Dermis blood vessel endothelial cell (primary cell): ENCODE data around the gene AHDC1. TPM values are rescaled to one million over a fixed set of nuclear protein-coding genes. Genes with fewer than 3 reads are reported as not detected.
A peak's percentile ranks its signal among the peaks of the same experiment; 100 is the strongest.
"Not testable (repeated sequence)": the region's sequence is repeated elsewhere in the genome, so short reads cannot be mapped to it uniquely, and the experiment has no call there.

Experiments
- DNase-seq: peaks from one replicate; pipeline ENCODE4 v3.0.0; 2010
- total RNA-seq: library from RNA; depleted of rRNA; stranded (reverse); fragments of >200 nt; gene quantifications from 2 replicates; pipeline ENCODE4 v1.2.3, GENCODE V29; 2014

The AHDC1 gene
- total RNA-seq, 1 donor from 2014 or later, result 7.1 TPM

DNA sequence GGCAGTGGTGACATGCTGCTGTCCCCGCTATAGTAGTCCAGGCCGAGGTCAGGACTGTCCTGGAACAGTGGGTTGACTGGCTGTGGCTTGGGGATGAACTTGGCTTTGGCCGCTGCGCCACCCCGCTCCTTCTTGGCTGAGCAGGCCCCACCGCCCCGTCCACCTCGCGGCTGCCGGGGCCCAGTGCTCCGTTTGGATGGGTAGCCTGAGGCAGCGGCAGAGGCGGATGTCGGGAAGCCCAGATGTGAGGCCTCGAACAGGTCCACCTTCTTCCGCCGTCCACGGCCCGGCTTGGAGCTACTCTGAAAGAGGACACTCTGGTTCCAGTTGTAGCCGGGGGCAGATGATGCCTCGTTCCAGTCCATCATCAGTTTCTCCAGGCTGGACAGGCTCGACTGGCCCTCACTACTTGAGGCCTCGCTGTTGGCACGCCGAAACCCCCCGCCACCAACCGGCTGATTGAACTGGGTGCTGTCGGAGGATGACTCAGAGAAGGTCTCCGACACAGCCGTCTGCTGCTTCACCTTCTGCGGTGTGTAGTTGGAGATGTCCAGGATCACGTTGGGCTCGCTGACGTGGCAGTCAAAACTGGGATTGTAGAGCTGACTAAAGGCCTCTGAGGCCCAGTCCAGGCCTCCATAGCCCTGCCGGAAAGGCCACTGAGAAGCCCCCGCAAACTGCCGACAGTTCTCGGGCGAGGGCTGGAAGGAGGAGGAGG, 55.6 kb downstream of the AHDC1 start:
- DNase-seq, result no peak

DNA sequence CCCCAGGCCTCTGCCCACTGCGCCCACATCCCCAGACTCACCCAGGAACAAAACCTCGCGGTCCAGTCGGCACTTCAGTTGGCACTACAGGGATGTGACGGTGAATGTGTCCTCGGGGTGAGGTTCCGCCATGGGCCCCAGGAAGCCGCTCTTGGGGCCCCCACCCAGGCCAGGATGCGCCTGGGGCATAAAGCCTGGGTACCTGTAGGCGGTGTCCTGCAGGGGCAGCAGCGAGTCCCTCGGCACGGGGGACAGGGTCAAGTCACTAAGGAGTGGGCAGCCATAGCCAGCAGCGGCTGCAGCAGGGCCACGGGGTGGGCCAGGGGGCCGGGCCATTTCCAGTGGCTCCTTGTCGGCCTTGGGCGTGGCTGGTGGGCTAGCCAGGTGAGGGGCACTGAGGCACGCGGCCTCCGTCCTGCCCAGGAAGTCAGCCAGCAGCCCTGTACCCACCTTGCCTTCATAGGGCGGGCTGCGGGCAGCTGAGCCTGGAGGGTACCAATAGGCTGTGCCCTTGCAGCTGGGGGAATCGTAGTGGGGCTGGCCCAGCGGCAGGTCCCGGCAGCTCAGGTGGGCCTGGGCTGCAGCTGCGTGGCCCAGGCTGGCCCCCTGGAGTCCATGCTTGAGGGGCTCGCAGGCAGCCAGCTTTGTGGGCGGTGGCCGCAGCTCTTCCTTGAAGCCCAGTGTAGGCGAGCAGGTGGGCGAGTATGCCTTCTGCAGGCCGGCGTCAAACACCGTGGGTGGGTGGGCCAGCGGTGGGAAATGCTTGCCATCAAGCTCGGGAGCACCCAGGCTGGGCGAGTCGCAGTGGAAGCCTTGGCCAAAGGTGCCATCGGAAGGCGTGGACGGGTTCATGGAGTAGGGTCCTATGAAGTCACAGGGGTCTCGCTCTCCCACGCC, 56.5 kb downstream of the AHDC1 start:
- no peak for DNase-seq

- DNase-seq, result no peak
These were observed 58.1 kb downstream of the AHDC1 start for GRCh38 chr1:27545876-27546275.

DNA sequence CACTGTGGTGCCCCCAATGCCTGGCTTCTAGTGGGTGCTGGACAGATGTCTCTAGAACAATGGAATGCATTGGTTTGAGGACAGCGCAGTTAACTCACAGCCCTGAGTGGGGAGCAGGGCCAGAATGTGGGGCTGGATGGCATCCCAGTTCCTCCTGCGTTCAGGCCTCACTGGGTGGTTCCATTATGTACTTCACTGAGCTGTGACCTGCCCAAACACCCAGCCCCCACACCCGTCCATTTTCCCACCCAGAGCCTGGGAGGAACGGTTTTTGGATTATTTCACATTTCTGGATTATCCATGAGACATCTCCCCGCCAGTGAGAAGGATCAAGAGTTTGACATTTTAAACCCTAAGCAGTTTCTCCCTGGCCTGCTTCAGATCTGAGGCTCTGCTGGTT, 58.7 kb downstream of the AHDC1 start:
- DNase-seq, result no peak

GRCh38 chr1:27544834-27545233, 59.1 kb downstream of the AHDC1 start:
- no peak for DNase-seq

GRCh38 chr1:27543284-27543683, 60.7 kb downstream of the AHDC1 start:
- no peak for DNase-seq

DNA sequence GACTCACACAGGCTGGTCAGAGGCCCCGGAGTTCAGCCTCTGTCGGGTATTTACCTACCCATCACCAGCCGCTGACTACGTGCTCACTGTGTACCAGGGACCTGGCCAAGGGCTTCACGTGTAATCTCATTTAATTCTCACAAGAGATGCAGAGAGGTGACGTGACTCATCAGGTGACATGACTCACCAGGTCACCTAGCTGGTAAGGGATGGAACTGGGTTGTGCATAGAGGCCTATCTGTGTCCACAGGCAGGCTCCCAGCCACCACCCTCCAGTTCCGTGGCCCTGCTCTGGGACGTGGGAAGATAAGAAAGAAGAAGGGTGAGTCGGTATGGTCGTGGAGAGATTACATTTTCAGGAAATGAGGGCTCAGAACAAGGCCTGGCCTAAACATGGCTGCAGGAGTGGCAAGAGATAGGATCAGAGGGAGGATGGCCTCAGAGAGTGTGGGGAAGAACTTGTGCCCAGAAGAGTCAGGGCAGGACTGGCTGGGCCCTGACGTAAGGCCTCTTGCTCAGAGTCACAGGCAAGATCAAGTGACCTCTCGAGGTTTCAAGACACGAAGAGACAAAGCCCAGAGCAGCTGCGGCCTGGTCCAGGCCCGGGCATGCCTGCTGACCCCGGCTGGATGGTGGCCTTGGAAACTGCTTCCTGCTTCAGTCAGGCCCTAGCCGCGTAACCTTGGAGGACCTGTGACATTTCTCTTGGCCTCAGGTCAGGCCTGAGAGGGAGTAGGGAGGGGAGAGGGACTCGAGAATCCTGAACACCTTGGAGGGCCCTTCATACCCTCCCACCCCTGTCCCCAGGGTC, 61.3 kb downstream of the AHDC1 start:
- DNase-seq, result peak; percentile 40

- DNase-seq, result peak; percentile 55
These were observed 63.8 kb downstream of the AHDC1 start for GRCh38 chr1:27539901-27540861.

DNA sequence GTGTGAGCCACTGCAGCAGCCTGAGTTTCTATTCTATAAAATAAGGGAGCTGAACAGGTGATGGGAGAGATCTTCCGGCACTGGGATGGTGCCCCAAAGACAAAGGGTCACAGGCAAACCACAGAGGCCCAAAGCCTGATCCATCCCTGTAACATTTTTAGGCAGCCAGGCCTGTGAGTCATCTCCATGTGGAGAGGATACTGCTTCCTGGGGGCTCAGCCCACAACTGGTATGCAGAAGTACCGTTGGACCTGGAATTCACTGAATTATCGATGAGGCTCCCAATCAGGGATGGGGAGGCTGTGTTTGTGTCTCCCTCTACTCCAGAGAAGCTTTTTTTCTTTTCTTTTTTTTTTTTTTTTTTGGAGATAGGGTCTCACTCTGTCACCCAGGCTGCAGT, 65.2 kb downstream of the AHDC1 start:
- DNase-seq, result no peak

DNA sequence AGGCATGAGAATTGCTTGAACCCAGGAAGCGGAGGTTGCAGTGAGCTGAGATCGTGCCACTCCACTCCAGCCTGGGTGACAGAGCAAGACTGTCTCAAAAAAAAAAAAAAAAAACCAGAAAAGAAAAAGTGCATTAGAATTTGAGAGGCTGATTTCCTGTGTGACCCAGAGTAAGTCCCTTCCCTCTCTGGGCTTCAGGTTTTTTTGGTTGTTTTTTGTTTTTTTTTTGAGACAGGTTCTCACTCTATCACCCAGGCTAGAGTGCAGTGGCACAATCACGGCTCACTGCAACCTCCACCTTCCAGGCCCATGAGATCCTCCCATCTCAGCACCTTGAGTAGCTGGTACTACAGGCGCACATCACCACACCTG, 65.7 kb downstream of the AHDC1 start:
- DNase-seq, result not testable (repeated sequence)

DNA sequence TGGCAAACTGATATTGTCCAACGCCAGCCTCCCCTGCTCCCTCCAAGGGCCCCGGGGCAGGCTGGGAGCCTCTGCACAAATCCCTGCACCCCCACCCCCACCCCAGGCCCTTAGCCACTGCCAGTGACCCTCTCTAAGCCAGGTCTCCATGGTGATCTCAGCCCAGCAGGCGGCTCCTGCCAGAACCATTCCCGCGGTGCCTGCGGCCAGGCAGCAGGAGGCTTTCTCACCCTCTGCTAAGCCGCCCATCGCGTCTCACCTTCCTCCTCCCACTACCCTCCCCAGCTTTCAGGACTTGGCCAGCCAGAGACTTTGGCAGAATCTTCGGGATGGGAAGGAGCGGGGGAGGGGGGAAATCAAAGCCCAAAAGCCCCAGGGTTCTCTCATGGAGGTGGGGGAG, 67.2 kb downstream of the AHDC1 start:
- DNase-seq, result no peak

GRCh38 chr1:27536010-27536757, 67.8 kb downstream of the AHDC1 start:
- no peak for DNase-seq

GRCh38 chr1:27535386-27535785, 68.6 kb downstream of the AHDC1 start:
- DNase-seq, result no peak

DNA sequence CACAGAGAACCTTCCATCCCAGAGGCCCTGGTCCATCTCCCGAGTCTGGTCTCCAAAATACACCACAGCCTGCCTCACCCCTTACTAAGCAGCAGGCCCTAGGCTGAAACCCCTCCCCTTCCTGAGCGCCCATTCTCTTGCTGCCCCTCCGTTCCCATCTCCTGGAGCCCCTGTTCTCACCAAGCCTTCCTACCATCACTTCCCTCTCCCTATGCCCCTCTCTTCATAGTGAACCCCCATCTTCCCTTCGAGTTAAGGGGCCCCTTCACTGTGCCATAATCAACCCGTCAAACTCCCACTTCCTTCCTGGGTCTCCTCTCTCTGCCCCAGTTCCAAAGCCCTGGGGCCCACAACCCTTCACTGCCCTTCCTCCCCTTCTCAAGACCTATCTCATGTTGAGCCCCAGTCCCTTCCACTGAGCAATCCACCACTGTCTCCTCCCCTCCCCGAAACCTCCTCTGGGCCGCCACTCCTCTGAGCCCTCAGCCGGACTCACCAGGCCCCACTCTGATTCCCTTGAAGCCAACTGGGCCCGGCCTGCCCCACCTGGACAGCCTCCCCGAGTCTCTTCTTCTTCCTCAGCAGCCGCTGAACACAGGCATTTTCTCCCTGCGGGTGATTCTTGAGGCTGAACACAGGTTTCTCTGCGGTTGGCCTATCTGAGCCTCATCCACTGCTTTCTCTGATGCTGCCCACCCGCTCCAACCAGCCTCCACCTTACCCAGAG, 71.8 kb downstream of the AHDC1 start:
- no peak for DNase-seq

- DNase-seq, result no peak
These were observed 73.8 kb downstream of the AHDC1 start for GRCh38 chr1:27530192-27530591.

DNA sequence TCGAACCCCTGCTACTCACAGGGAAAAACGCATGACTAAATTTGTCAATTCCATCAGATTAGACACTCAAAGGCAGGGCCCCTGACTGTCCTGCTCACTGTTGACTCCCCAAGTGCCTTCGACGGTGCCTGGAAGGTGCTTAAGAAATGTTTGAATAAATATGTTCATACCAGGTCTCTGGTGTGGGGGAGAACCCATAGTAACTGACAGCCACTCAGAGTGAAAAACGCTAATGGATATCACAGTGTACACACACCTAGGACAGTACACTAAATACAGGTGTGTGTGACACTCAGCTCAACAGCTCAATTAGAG, 74.3 kb downstream of the AHDC1 start:
- no peak for DNase-seq

DNA sequence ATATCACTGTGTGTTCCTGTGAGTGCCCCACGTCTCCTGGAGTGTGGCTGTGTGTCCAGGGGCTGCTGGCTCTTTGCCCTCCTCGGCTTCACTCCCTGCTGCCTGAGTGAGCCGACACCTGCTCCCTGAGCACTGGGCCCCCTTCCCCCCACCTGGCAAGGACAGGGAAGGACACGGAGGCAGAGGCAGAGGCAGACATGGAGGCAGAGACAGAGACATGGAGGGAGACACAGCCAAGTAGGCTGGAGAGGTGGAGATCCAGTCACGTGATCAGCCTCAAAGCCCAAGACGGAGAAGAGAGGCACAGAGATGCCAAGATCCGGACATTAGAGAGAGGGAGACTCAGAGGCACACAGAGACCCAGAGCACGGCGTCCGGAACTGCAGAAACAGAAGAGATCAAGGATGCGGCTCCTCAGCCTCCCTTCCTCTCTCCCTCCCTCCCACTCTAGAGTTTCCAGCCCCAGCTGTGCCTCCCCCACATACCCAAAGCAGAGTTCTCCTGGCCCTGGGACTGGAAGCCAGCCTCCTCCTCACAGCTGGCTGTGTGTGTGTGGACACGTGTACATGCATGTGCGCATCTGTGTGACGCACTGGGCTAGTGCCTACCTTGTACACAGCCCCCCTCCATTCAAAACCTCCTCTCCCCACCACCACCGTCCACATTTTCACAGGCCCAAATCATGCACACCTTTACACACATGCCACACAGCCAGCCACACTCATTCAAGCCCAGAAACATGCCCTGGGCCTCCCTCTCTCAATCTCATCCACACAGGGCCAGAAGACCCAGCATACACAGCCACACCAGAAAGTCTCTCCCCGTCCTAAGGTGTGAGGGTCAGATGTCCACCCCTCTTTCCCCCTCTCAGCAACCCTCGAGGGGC, 74.9 kb downstream of the AHDC1 start:
- DNase-seq, result peak; percentile 37

GRCh38 chr1:27527890-27528817, 75.8 kb downstream of the AHDC1 start:
- DNase-seq, result peak; percentile 40
